Coronary artery (tissue), 2 donors: Measurements from ENCODE around the gene ALG1.
"Not testable (repeated sequence)": the region's sequence is repeated elsewhere in the genome, so short reads cannot be mapped to it uniquely, and the experiment has no call there.

Experiments
- DNase-seq: peaks from one replicate; pipeline ENCODE4 v3.0.0-alpha.2; 2017; ENCODE audit warnings: low spot score
- H3K27ac ChIP-seq, 2 donors: fragments of 200-600 bp; sonication (generic); one replicate each; pipeline ENCODE4 v1.5.1; 2016 to 2019
- H3K4me3 ChIP-seq: fragments of 200-600 bp; sonication (generic); 2 replicates; pipeline ENCODE4 v1.5.1; 2016; ENCODE audit warnings: mild to moderate bottlenecking, moderate library complexity
- TF ChIP-seq, protein P1 (sequence below): fragments of 200-600 bp; sonication (generic); IDR thresholded peaks from one replicate; pipeline ENCODE4 v1.5.1; 2019; ENCODE audit warnings: antibody characterized with exemption

ALG1 gene

GRCh38 chr16:5069854-5070253 is 1.8 kb upstream of the ALG1 start:
- Histone ChIP-seq H3K27ac (no peak overlapping the region), H3K4me3 (no peak overlapping the region)
- no peak for DNase-seq
- TF ChIP-seq, protein P1, sequence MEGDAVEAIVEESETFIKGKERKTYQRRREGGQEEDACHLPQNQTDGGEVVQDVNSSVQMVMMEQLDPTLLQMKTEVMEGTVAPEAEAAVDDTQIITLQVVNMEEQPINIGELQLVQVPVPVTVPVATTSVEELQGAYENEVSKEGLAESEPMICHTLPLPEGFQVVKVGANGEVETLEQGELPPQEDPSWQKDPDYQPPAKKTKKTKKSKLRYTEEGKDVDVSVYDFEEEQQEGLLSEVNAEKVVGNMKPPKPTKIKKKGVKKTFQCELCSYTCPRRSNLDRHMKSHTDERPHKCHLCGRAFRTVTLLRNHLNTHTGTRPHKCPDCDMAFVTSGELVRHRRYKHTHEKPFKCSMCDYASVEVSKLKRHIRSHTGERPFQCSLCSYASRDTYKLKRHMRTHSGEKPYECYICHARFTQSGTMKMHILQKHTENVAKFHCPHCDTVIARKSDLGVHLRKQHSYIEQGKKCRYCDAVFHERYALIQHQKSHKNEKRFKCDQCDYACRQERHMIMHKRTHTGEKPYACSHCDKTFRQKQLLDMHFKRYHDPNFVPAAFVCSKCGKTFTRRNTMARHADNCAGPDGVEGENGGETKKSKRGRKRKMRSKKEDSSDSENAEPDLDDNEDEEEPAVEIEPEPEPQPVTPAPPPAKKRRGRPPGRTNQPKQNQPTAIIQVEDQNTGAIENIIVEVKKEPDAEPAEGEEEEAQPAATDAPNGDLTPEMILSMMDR, result no peak

GRCh38 chr16:5070431-5071186 is 1.0 kb upstream of the ALG1 start:
- no peak for DNase-seq
- Histone ChIP-seq H3K27ac (peak overlapping the region in 1 of 2 donors; percentile 86), H3K4me3 (no peak overlapping the region)
- TF ChIP-seq, protein P1, result no peak

- Histone ChIP-seq H3K4me3 (peak overlapping the region; percentile 95), H3K27ac (peak overlapping the region; percentile 71 to 86)
- TF ChIP-seq, protein P1, result no peak
- DNase-seq, result no peak
Observed at GRCh38 chr16:5071341-5071680, 332 bp upstream of the ALG1 start.

DNA sequence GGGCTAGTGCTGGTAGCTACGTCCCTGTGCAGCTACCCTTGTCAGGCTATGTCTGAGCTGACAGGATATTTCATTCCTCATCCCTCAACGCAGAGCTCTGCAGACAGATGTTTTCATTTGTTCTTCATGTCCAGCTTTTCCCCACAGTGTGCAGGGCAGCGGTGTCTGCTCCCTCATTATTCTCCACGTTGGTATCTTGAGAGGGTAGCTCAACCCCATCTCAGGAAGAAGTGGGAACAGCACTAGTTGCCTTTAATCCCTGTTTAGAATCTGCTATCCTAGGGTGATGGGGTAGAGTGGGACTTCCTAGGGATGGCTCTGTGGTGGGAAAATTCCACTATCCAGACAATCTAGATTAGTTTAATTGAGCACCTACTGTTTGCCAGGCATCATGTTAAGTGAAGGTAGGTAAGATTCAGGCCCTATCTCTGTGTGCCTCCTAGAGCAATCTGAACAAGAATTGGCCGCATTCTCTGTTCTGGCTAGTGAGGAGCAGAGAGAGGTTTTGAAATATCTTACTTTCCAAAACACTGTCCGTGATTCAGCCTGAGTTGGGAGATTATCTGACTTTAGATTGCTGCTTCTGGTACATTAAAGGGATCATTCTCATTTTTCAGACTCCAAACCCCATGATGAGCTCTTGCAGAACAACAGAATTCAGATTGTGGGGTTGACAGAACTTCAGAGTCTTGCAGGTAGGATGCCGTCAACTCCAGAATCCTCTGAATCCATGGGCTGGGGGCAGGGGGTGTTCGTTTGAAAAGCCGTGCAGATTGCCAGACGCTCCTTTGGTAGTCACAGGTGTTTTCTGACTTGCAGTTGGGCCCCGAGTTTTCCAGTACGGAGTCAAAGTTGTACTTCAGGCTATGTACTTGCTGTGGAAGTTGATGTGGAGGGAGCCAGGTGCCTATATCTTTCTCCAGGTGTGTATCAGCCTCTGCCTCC is 963 bp downstream of the ALG1 start:
- TF ChIP-seq, protein P1, result no peak
- no peak for DNase-seq
- peak overlapping the region; percentile 95 for H3K4me3 ChIP-seq
- peak overlapping the region; percentile 71 to 86 for H3K27ac ChIP-seq

DNA sequence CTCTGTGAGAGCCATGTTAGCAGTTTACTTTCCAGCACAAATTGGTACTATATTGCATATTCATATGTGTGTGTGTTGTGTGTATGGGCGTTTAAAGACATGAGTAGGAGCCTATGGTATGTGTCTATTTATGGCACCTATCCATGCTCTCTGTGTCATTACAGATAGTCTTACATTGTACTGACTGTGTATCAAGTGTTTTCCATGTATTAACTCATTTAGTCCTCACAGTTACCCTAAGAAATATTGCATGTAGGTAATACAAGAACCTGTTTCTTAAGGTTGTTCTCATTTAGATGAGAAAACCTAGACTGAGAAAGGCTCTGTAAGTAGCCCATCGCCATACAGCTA is 1.6 kb downstream of the ALG1 start:
- DNase-seq, result no peak
- TF ChIP-seq, protein P1, result no peak
- H3K27ac ChIP-seq, result no peak overlapping the region

GRCh38 chr16:5073771-5074170 is 2.1 kb downstream of the ALG1 start:
- DNase-seq, result not testable (repeated sequence)

More for the DNA sequence above, 1.6 kb downstream of the ALG1 start:
- no peak overlapping the region for H3K4me3 ChIP-seq

DNA sequence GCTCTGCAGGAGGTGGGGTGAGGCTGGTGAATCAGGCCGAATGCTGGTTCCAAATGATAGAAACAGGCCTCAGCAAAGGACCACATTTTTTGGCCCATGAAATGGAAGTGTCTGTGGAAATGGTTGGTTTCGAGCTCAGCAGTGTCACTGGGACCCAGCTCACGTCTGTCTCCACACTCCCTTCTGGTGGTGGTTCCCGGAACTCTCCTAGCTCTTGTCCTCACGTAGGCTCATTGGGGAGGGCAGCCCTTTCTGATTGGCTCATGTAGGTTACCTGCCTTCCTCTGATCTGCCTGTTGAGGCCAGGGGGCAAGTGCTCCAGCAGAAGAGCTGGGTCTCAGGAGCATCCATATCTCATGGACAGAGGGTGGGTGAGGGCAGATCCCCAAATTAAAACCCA is 4.0 kb downstream of the ALG1 start:
- Histone ChIP-seq H3K27ac (no peak overlapping the region), H3K4me3 (no peak overlapping the region)
- TF ChIP-seq, protein P1, result no peak
- DNase-seq, result no peak

More at GRCh38 chr16:5073771-5074170, 2.1 kb downstream of the ALG1 start:
- not testable (repeated sequence) for H3K27ac ChIP-seq, H3K4me3 ChIP-seq
